ENCODE results near the gene ALK. TPM values are rescaled to one million over a fixed set of nuclear protein-coding genes. Genes with fewer than 3 reads are reported as not detected.

The ALK gene
- total RNA-seq, 2 donors from 2014 or later: 0.13 to 0.46 TPM

GRCh38 chr2:29576231-29576630, 345.2 kb downstream of the ALK start:
- TF ChIP-seq CTCF (conservative IDR thresholded peaks at IDR 0.05): no peak
- DNase-seq: no peak
- H3K36me3 Mint-ChIP-seq (ENCODE audit: low read depth): no peaks in the 10 kb centered on the region
- no peaks in the 10 kb centered on the region for H3K36me3 ChIP-seq (ENCODE audit: control insufficient read depth, insufficient read depth, low read length)
- no peaks in the 10 kb centered on the region for H3K27me3 ChIP-seq (ENCODE audit: control insufficient read depth, insufficient read depth, low read length, poor library complexity, severe bottlenecking)
- 87 to 93% methylated on average over 3 of the region's 3 CpGs for WGBS, 2 experiments (ENCODE audit: insufficient coverage in 1 of 2, insufficient read length in 1 of 2)
- H3K4me3 Mint-ChIP-seq: no peak overlapping the region
- H3K4me3 ChIP-seq (ENCODE audit: low read length): no peak overlapping the region
- H3K27ac Mint-ChIP-seq: no peak overlapping the region
- H3K4me1 ChIP-seq (ENCODE audit: control insufficient read depth, insufficient read depth, low read length): no peaks in the 10 kb centered on the region
- H3K9ac ChIP-seq (ENCODE audit: extremely low read depth, low read length, poor library complexity, severe bottlenecking): no peak overlapping the region
- H3K9me3 Mint-ChIP-seq: no peaks in the 10 kb centered on the region
- H3K27me3 Mint-ChIP-seq (ENCODE audit: insufficient read depth): no peaks in the 10 kb centered on the region
- H3K9me3 ChIP-seq (ENCODE audit: control insufficient read depth, low read length): no peaks in the 10 kb centered on the region
- H3K4me1 Mint-ChIP-seq: peaks cover 7% of the 10 kb centered on the region
- no peak overlapping the region for H3K27ac ChIP-seq (ENCODE audit: low read depth, low read length)

GRCh38 chr2:29575370-29575890, 346.0 kb downstream of the ALK start:
- Mint-ChIP-seq H3K27ac (no peak overlapping the region), H3K36me3 (ENCODE audit: low read depth) (no peaks in the 10 kb centered on the region), H3K27me3 (ENCODE audit: insufficient read depth) (no peaks in the 10 kb centered on the region), H3K4me3 (no peak overlapping the region), H3K4me1 (peaks cover 7% of the 10 kb centered on the region), H3K9me3 (no peaks in the 10 kb centered on the region)
- H3K9me3 ChIP-seq (ENCODE audit: control insufficient read depth, low read length): no peaks in the 10 kb centered on the region
- no peak for DNase-seq
- H3K27me3 ChIP-seq (ENCODE audit: control insufficient read depth, insufficient read depth, low read length, poor library complexity, severe bottlenecking): no peaks in the 10 kb centered on the region
- no peak for TF ChIP-seq CTCF (conservative IDR thresholded peaks at IDR 0.05)
- no peaks in the 10 kb centered on the region for H3K36me3 ChIP-seq (ENCODE audit: control insufficient read depth, insufficient read depth, low read length)
- H3K9ac ChIP-seq (ENCODE audit: extremely low read depth, low read length, poor library complexity, severe bottlenecking): no peak overlapping the region
- H3K4me3 ChIP-seq (ENCODE audit: low read length): no peak overlapping the region
- whole genome bisulfite sequencing, 2 experiments (ENCODE audit: insufficient coverage in 1 of 2, insufficient read length in 1 of 2): 81 to 95% methylated on average over 2 to 4 of the region's 4 CpGs
- no peaks in the 10 kb centered on the region for H3K4me1 ChIP-seq (ENCODE audit: control insufficient read depth, insufficient read depth, low read length)
- H3K27ac ChIP-seq (ENCODE audit: low read depth, low read length): no peak overlapping the region

- TF ChIP-seq CTCF (conservative IDR thresholded peaks at IDR 0.05): no peak
- H3K27me3 ChIP-seq (ENCODE audit: control insufficient read depth, insufficient read depth, low read length, poor library complexity, severe bottlenecking): no peaks in the 10 kb centered on the region
- H3K36me3 ChIP-seq (ENCODE audit: control insufficient read depth, insufficient read depth, low read length): no peaks in the 10 kb centered on the region
- Mint-ChIP-seq H3K4me3 (no peak overlapping the region), H3K4me1 (peaks cover 3% of the 10 kb centered on the region), H3K27me3 (ENCODE audit: insufficient read depth) (peaks cover 2% of the 10 kb centered on the region), H3K9me3 (no peaks in the 10 kb centered on the region), H3K36me3 (ENCODE audit: low read depth) (no peaks in the 10 kb centered on the region), H3K27ac (no peak overlapping the region)
- no peaks in the 10 kb centered on the region for H3K4me1 ChIP-seq (ENCODE audit: control insufficient read depth, insufficient read depth, low read length)
- H3K9me3 ChIP-seq (ENCODE audit: control insufficient read depth, low read length): no peaks in the 10 kb centered on the region
- no peak overlapping the region for H3K9ac ChIP-seq (ENCODE audit: extremely low read depth, low read length, poor library complexity, severe bottlenecking)
- no peak for DNase-seq
- no peak overlapping the region for H3K27ac ChIP-seq (ENCODE audit: low read depth, low read length)
- 91% methylated on average over 4 of the region's 4 CpGs; no CpG with 5 or more reads in 1 of the 2 experiments for WGBS, 2 experiments (ENCODE audit: insufficient coverage in 1 of 2, insufficient read length in 1 of 2)
- H3K4me3 ChIP-seq (ENCODE audit: low read length): no peak overlapping the region
These were observed 347.8 kb downstream of the ALK start for GRCh38 chr2:29573612-29574011.
